K562 (cell line): ENCODE data around the gene YJU2. TPM values are rescaled to one million over a fixed set of nuclear protein-coding genes. Genes with fewer than 3 reads are reported as not detected.

Source experiments
- ATF3 ChIP-seq, 2 experiments: fragments of 450-650 bp in 1 of 2; sonication (generic) in 1 of 2; formaldehyde crosslinking in 1 of 2; IDR thresholded peaks in 1 of 2; conservative IDR thresholded peaks in 1 of 2; 2 replicates each; pipeline versions ENCODE4 v1.6.1 to v1.8.1; 2016 to 2023; ENCODE audit warnings: mild to moderate bottlenecking in 2 of 2, moderate library complexity in 2 of 2, inconsistent platforms in 1 of 2, missing genetic modification reagents in 1 of 2
- BACH1 ChIP-seq: fragments of 200-800 bp; sonication (Bioruptor generic); IDR thresholded peaks from 2 replicates; pipeline ENCODE4 v1.6.1; 2016; ENCODE audit warnings: missing genetic modification characterization, missing compliant biosample characterization
- CHD1 ChIP-seq: fragments of 200-600 bp; sonication (generic); IDR thresholded peaks from one replicate; pipeline ENCODE4 v1.6.1; 2012; ENCODE audit warnings: mild to moderate bottlenecking, moderate library complexity, low read length, inconsistent platforms
- E2F8 ChIP-seq: fragments of 450-650 bp; IDR thresholded peaks from 2 replicates; pipeline ENCODE4 v1.7.1; 2018; ENCODE audit warnings: mild to moderate bottlenecking, low read depth; ENCODE audit not compliant: partially characterized antibody
- GTF3C2 ChIP-seq: IDR thresholded peaks from 3 replicates; pipeline ENCODE4 v1.6.1; 2011; ENCODE audit warnings: borderline replicate concordance, mild to moderate bottlenecking, moderate library complexity; ENCODE audit not compliant: insufficient read length; ENCODE audit errors: extremely low read depth
- HDAC6 ChIP-seq: IDR thresholded peaks from 2 replicates; pipeline ENCODE4 v1.6.1; 2012; ENCODE audit warnings: low read depth, mild to moderate bottlenecking, control low read depth, inconsistent platforms, low read length, moderate library complexity
- HNRNPUL1 ChIP-seq: fragments of 200-400 bp; formaldehyde crosslinking; IDR thresholded peaks from 2 replicates; pipeline ENCODE4 v1.6.1; 2017; ENCODE audit warnings: low read length
- LARP7 ChIP-seq: fragments of 450-650 bp; IDR thresholded peaks from 2 replicates; pipeline ENCODE4 v1.6.1; 2016
- MAZ ChIP-seq, 2 experiments: fragments of 450-650 bp in 1 of 2; sonication (generic) in 1 of 2; formaldehyde crosslinking; IDR thresholded peaks in 1 of 2; conservative IDR thresholded peaks in 1 of 2; 2 replicates each; pipeline versions ENCODE4 v1.4.0 to v1.5.0; 2020; ENCODE audit warnings: mild to moderate bottlenecking in 1 of 2, missing genetic modification reagents in 1 of 2
- MEF2D ChIP-seq: conservative IDR thresholded peaks from 2 replicates; pipeline ENCODE4 v1.6.1; 2016; ENCODE audit warnings: low read depth, missing genetic modification characterization, missing compliant biosample characterization
- NR1H2 ChIP-seq: sonication (generic); formaldehyde crosslinking; IDR thresholded peaks from 2 replicates; pipeline ENCODE4 v1.4.0; 2020; ENCODE audit warnings: mild to moderate bottlenecking, missing genetic modification reagents
- NR4A1 ChIP-seq, 2 experiments: fragments of 250-450 bp in 1 of 2; fragments of 450-650 bp in 1 of 2; sonication (Bioruptor Pico) in 1 of 2; IDR thresholded peaks; 2 replicates each; pipeline versions ENCODE4 v1.4.0 to v1.6.1; 2016 to 2020; ENCODE audit warnings: mild to moderate bottlenecking in 2 of 2, missing compliant biosample characterization in 1 of 2, missing genetic modification characterization in 1 of 2, moderate library complexity in 1 of 2
- NUFIP1 ChIP-seq: fragments of 450-650 bp; IDR thresholded peaks from 2 replicates; pipeline ENCODE4 v1.6.1; 2018; ENCODE audit not compliant: partially characterized antibody
- OTX1 ChIP-seq: fragments of 450-650 bp; formaldehyde crosslinking; IDR thresholded peaks from 2 replicates; pipeline ENCODE4 v1.4.0; 2022; ENCODE audit warnings: mild to moderate bottlenecking
- POLR2A ChIP-seq: fragments of 450-650 bp; conservative IDR thresholded peaks from 2 replicates; pipeline ENCODE4 v1.6.1; 2016
- POU5F1 ChIP-seq: fragments of 150-350 bp; IDR thresholded peaks from 2 replicates; pipeline ENCODE4 v1.6.1; 2014; ENCODE audit warnings: borderline replicate concordance, low read length, low read depth, mild to moderate bottlenecking; ENCODE audit not compliant: partially characterized antibody
- RBM22 ChIP-seq: fragments of 200-400 bp; formaldehyde crosslinking; IDR thresholded peaks from 2 replicates; pipeline ENCODE4 v1.6.1; 2018; ENCODE audit warnings: low read length, low read depth; ENCODE audit not compliant: poor library complexity, severe bottlenecking
- XRCC5 ChIP-seq: fragments of 200-400 bp; formaldehyde crosslinking; IDR thresholded peaks from 2 replicates; pipeline ENCODE4 v1.6.1; 2017; ENCODE audit warnings: low read depth, mild to moderate bottlenecking, low read length
- ZFP36 ChIP-seq: fragments of 150-350 bp; IDR thresholded peaks from 2 replicates; pipeline ENCODE4 v1.6.1; 2018; ENCODE audit warnings: low read length, low read depth; ENCODE audit not compliant: partially characterized antibody
- ZNF217 ChIP-seq: sonication (generic); formaldehyde crosslinking; IDR thresholded peaks from 2 replicates; pipeline ENCODE4 v1.8.0; 2022; ENCODE audit warnings: mild to moderate bottlenecking, missing genetic modification reagents
- ZNF436 ChIP-seq: fragments of 250-450, 450-650 bp; sonication (Bioruptor Pico); formaldehyde crosslinking; IDR thresholded peaks from 2 replicates; pipeline ENCODE4 v1.7.0; 2020; ENCODE audit warnings: mild to moderate bottlenecking
- polyA plus RNA-seq, 8 experiments: library from polyadenylated mRNA; depleted of rRNA in 4 of 8; stranded (reverse) in 5 of 8; unstranded in 3 of 8; fragments of >200 nt; fragmentation: Nextera tagmentation in 2 of 8; fragmentation: Illumina TruSeq in 1 of 8; extraction: Ambion mirVana in 2 of 8; extraction: Trizol in 1 of 8; gene quantifications; 2 replicates each; pipeline versions ENCODE4 v1.2.1 to v1.2.3, GENCODE V29; 2011 to 2014; ENCODE audit warnings: inconsistent platforms in 1 of 8, missing spikeins in 1 of 8
- total RNA-seq, 7 experiments: library from RNA; depleted of rRNA in 6 of 7; stranded (reverse); fragments of >200 nt in 6 of 7; fragmentation: Illumina TruSeq in 2 of 7; extraction: Trizol in 2 of 7; gene quantifications; 2 replicates each; pipeline versions ENCODE4 v1.2.1 to v1.2.3, GENCODE V29; 2011 to 2021; ENCODE audit warnings: low replicate concordance in 1 of 7

Gene YJU2
- total and polyA plus RNA-seq, 9 of the 15 experiments (the other 6 are each of a cell fraction or from before 2014, with no cell fraction given): 0.41 to 34.9 (median 19.3) TPM

- TF ChIP-seq ZNF436 (CRISPR knock-in tag) (peak; percentile 73; the same call in 1 of the 2 replicates), HDAC6 (no peak), RBM22 (peak; percentile 30), GTF3C2 (no peak), POU5F1 (no peak), CHD1 (no peak), XRCC5 (0 out of 2 replicates have a peak, but pooled peaks have one; percentile 59), NR4A1 (CRISPR knock-in tag; IDR thresholded peaks at IDR 0.05) (no peak), NR4A1 (tag; IDR thresholded peaks at IDR 0.05) (no peak), MAZ (CRISPR knock-in tag; conservative IDR thresholded peaks at IDR 0.05 in 1 of 2, IDR thresholded peaks at IDR 0.05 in 1 of 2) (peak in 1 of 2 experiments; percentile 64; a peak in 2 of 4 replicates), BACH1 (no peak), MEF2D (tag) (no peak), NUFIP1 (no peak), E2F8 (no peak), NR1H2 (CRISPR knock-in tag) (no peak), LARP7 (0 out of 2 replicates have a peak, but pooled peaks have one; percentile 39), ZFP36 (peak; percentile 98), ZNF217 (CRISPR knock-in tag) (no peak), POLR2A (peak; percentile 37; the same call in 1 of the 2 replicates), ATF3 (IDR thresholded peaks at IDR 0.05) (no peak), ATF3 (CRISPR knock-in tag; conservative IDR thresholded peaks at IDR 0.05) (no peak), HNRNPUL1 (no peak), OTX1 (CRISPR knock-in tag) (0 out of 2 replicates have a peak, but pooled peaks have one; percentile 71)
Measured at GRCh38 chr19:4267101-4267900, 20.4 kb downstream of the YJU2 start (continued).
